HepG2 (cell line): Measurements from ENCODE around the gene EEF1A2. TPM values are rescaled to one million over a fixed set of nuclear protein-coding genes. Genes with fewer than 3 reads are reported as not detected.
A peak's percentile ranks its signal among the peaks of the same experiment; 100 is the strongest.

Experiments
- AGO2 ChIP-seq: fragments of 200-400 bp; formaldehyde crosslinking; optimal IDR thresholded peaks from 2 replicates; pipeline ENCODE3; 2017; ENCODE audit warnings: mild to moderate bottlenecking, low read depth, low read length, moderate library complexity
- HNF4A ChIP-seq: sonication (generic); formaldehyde crosslinking; IDR thresholded peaks from 2 replicates; pipeline ENCODE4 v1.4.0; 2020; ENCODE audit warnings: missing genetic modification reagents
- KDM2A ChIP-seq: sonication (generic); formaldehyde crosslinking; IDR thresholded peaks from 2 replicates; pipeline ENCODE4 v1.4.0; 2020; ENCODE audit warnings: low read depth, missing genetic modification reagents, borderline replicate concordance
- ZNF225 ChIP-seq: sonication (generic); formaldehyde crosslinking; IDR thresholded peaks from 2 replicates; pipeline ENCODE4 v1.4.0; 2020; ENCODE audit warnings: mild to moderate bottlenecking, missing genetic modification reagents
- ZNF501 ChIP-seq: sonication (generic); formaldehyde crosslinking; IDR thresholded peaks from 2 replicates; pipeline ENCODE4 v1.5.1; 2020; ENCODE audit warnings: mild to moderate bottlenecking, moderate library complexity, missing genetic modification reagents
- ZNF589 ChIP-seq: sonication (generic); formaldehyde crosslinking; conservative IDR thresholded peaks from 2 replicates; pipeline ENCODE4 v1.8.0; 2022; ENCODE audit warnings: mild to moderate bottlenecking, moderate library complexity, missing genetic modification reagents
- ZNF782 ChIP-seq: sonication (generic); formaldehyde crosslinking; IDR thresholded peaks from 2 replicates; pipeline ENCODE4 v1.4.0; 2020; ENCODE audit warnings: missing genetic modification reagents, mild to moderate bottlenecking, borderline replicate concordance
- ZNF788 ChIP-seq: sonication (generic); formaldehyde crosslinking; IDR thresholded peaks from 2 replicates; pipeline ENCODE4 v1.5.0; 2020; ENCODE audit warnings: mild to moderate bottlenecking, missing genetic modification reagents, borderline replicate concordance
- ZSCAN29 ChIP-seq: sonication (generic); formaldehyde crosslinking; conservative IDR thresholded peaks from 2 replicates; pipeline ENCODE4 v1.4.0; 2020; ENCODE audit warnings: mild to moderate bottlenecking, missing genetic modification reagents
- polyA plus RNA-seq, 8 experiments: library from polyadenylated mRNA; depleted of rRNA in 3 of 8; stranded (reverse) in 7 of 8; unstranded in 1 of 8; fragments of >200 nt; fragmentation: Illumina TruSeq in 4 of 8; extraction: Trizol in 4 of 8; gene quantifications; 2 replicates each; pipeline versions ENCODE4 v1.2.1 to v1.2.3, GENCODE V29; 2011 to 2016; ENCODE audit warnings: low read depth in 4 of 8, missing spikeins in 1 of 8, mixed read lengths in 1 of 8; ENCODE audit not compliant: insufficient read depth in 1 of 8
- total RNA-seq, 5 experiments: library from RNA; depleted of rRNA; stranded (reverse); fragments of >200 nt; fragmentation: Illumina TruSeq; extraction: Trizol; gene quantifications; 2 replicates each; pipeline ENCODE4 v1.2.3, GENCODE V29; 2016; ENCODE audit warnings: low read depth in 1 of 5
- TF ChIP-seq, protein P1 (sequence below): sonication (generic); formaldehyde crosslinking; IDR thresholded peaks from 2 replicates; pipeline ENCODE4 v1.4.0; 2020; ENCODE audit warnings: mild to moderate bottlenecking, missing genetic modification reagents
- TF ChIP-seq, protein P2 (sequence below): sonication (generic); formaldehyde crosslinking; IDR thresholded peaks from 2 replicates; pipeline ENCODE4 v1.5.0; 2020; ENCODE audit warnings: missing genetic modification reagents
- TF ChIP-seq, protein P3 (sequence below): sonication (generic); formaldehyde crosslinking; IDR thresholded peaks from 2 replicates; pipeline ENCODE4; 2020; ENCODE audit warnings: missing genetic modification reagents, mild to moderate bottlenecking, borderline replicate concordance
- TF ChIP-seq, protein P4 (sequence below): sonication (generic); formaldehyde crosslinking; IDR thresholded peaks from 2 replicates; pipeline ENCODE4 v1.5.0; 2020; ENCODE audit warnings: mild to moderate bottlenecking, missing genetic modification reagents

The EEF1A2 gene
- total and polyA plus RNA-seq, 2 of the 13 experiments (the other 11 are each of a cell fraction or from before 2014, with no cell fraction given) = 0.44 to 0.87 TPM

DNA sequence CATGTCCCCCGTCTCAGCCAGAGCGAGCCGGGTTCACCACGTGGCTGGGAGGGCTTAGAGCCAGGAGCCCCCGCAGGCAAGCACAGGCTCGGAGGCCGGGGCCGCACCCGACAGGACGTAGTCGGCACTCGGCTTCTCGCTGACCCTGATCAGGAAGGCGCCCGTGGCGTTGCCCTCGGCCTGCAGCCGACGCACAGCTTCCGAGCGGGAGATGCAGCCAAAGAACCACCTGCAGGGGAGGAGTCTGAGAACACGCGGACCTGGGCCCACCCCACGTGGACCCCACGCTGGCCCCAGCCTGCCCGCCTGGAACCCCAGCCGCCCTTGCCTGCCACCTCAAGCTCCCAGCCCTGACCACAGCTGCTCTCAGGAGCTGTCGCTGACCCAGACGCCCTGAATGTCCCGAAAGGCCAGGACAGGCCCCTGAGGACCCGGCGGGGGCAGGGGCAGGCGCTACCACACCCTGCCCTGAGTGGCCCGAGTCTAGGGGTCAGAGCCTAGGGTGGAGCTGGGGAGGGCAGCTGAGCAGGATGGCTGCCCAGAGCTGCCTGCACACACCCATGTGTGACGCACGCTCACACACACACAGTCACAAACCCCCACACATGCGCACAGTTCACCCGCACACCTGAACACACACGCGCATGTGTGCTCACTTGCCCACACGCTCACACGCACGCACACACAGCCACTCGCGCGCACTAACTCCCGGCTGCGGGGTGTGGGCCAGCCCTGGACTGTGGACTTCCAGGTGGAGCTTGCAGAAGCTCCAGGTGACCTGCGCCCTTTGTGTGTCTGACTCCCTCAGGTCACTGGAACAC lies 36.2 kb upstream of the EEF1A2 start (continued):
- TF ChIP-seq, protein P1, sequence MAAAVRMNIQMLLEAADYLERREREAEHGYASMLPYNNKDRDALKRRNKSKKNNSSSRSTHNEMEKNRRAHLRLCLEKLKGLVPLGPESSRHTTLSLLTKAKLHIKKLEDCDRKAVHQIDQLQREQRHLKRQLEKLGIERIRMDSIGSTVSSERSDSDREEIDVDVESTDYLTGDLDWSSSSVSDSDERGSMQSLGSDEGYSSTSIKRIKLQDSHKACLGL = peak; percentile 22; the same call in 1 of the 2 replicates
- TF ChIP-seq ZNF501 (CRISPR knock-in tag) = peak; percentile 56; the same call in 1 of the 2 replicates
- TF ChIP-seq ZNF788 = no peak
- peak; percentile 67; the same call in 1 of the 2 replicates for TF ChIP-seq ZNF225
- no peak; the same call in 1 of the 2 replicates for TF ChIP-seq ZNF589 (CRISPR knock-in tag)
- TF ChIP-seq, protein P2, sequence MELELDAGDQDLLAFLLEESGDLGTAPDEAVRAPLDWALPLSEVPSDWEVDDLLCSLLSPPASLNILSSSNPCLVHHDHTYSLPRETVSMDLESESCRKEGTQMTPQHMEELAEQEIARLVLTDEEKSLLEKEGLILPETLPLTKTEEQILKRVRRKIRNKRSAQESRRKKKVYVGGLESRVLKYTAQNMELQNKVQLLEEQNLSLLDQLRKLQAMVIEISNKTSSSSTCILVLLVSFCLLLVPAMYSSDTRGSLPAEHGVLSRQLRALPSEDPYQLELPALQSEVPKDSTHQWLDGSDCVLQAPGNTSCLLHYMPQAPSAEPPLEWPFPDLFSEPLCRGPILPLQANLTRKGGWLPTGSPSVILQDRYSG (CRISPR knock-in tag) = no peak
- no peak for TF ChIP-seq ZSCAN29 (CRISPR knock-in tag)
- peak; percentile 50; the same call in 1 of the 2 replicates for TF ChIP-seq HNF4A (CRISPR knock-in tag)
- peak; percentile 25; the same call in 1 of the 2 replicates for TF ChIP-seq ZNF782 (CRISPR knock-in tag)
- TF ChIP-seq, protein P3, sequence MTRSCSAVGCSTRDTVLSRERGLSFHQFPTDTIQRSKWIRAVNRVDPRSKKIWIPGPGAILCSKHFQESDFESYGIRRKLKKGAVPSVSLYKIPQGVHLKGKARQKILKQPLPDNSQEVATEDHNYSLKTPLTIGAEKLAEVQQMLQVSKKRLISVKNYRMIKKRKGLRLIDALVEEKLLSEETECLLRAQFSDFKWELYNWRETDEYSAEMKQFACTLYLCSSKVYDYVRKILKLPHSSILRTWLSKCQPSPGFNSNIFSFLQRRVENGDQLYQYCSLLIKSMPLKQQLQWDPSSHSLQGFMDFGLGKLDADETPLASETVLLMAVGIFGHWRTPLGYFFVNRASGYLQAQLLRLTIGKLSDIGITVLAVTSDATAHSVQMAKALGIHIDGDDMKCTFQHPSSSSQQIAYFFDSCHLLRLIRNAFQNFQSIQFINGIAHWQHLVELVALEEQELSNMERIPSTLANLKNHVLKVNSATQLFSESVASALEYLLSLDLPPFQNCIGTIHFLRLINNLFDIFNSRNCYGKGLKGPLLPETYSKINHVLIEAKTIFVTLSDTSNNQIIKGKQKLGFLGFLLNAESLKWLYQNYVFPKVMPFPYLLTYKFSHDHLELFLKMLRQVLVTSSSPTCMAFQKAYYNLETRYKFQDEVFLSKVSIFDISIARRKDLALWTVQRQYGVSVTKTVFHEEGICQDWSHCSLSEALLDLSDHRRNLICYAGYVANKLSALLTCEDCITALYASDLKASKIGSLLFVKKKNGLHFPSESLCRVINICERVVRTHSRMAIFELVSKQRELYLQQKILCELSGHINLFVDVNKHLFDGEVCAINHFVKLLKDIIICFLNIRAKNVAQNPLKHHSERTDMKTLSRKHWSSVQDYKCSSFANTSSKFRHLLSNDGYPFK (CRISPR knock-in tag) = 0 out of 2 replicates have a peak, but pooled peaks have one; percentile 24
- TF ChIP-seq, protein P4, sequence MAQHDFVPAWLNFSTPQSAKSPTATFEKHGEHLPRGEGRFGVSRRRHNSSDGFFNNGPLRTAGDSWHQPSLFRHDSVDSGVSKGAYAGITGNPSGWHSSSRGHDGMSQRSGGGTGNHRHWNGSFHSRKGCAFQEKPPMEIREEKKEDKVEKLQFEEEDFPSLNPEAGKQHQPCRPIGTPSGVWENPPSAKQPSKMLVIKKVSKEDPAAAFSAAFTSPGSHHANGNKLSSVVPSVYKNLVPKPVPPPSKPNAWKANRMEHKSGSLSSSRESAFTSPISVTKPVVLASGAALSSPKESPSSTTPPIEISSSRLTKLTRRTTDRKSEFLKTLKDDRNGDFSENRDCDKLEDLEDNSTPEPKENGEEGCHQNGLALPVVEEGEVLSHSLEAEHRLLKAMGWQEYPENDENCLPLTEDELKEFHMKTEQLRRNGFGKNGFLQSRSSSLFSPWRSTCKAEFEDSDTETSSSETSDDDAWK (CRISPR knock-in tag) = no peak
- peak; percentile 45; the same call in 1 of the 2 replicates for TF ChIP-seq KDM2A (CRISPR knock-in tag)
- peak; percentile 15 for TF ChIP-seq AGO2
